ENCODE data around the gene OVAAL.

Gene OVAAL

DNA sequence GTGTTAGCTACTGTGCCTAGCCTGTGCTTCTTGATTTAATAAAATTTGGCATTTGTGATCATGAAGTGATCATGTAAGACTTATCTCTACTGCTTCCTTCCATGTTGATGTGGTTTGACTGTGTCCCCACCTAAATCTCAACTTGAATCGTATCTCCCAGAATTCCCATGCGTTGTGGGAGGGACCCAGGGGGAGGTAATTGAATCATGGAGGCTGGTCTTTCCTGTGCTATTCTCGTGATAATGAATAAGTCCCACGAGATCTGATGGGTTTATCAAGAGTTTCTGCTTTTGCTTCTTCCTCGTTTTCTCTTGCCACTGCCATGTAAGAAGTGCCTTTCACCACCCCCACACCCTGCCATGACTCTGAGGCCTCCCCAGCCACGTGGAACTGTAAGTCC is at the start of gene OVAAL:
OVAAL (plus strand) TSS at position 301 of the 400 bp plus-strand sequence.
- no peak for DNase-seq (ENCODE audit: low read depth, low spot score)

DNA sequence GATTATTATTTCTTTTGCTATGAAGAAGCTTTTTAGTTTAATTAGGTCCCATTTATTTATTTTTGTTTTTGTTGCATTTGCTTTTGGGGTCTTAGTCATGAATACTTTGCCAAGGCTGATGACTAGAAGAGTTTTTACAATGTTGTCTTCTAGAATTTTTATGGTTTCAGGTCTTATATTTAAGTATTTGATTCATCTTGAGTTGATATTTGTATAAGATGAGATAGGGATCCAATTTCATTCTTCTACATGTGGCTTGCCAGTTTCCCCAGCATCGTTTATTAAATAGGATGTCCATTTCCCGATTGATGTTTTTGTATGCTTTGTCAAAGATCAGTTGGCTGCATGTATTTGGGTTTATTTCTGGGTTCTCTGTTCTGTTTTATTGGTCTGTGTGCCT is 47.9 kb upstream of the OVAAL start:
- no peak for DNase-seq (ENCODE audit: low read depth, low spot score)

DNA sequence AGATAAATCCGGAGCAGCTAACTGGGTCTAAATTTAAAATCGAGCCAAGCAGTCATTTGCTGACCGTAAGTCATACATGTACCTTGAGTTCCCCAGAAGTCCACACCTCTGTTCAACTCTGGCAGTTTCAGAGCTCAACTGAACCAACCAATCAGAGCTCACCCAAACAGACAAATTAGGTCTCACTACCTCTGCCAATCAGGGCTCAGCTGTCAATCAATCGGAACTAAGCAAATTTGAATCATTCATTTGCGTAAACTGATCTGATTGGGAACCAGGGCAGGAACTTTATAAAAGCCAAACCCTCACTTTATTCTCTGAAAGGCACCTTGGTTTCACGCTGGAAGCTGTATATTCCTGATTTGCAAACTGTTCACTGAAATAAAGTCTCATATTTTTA is 45.2 kb upstream of the OVAAL start:
- DNase-seq (ENCODE audit: low read depth, low spot score): no peak

DNA sequence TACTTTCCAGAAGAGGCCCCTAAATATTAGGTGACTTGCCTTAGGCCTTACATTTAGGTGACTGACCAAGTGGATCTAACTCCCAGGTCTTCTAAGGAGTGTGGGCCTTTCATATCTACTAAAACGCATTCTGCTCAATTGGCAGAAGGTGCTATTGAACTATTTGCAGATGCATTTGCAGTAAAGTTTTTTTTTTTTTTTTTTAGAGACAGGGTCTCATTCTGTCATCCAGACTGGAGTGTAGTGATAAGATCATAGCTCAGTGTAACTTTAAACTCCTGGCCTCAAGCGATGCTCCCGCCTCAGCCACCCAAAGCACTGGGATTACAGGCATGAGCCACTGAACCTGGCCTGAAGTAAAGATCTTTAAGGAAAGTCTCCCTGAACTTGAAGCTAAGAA is 43.4 kb upstream of the OVAAL start:
- no peak for DNase-seq (ENCODE audit: low read depth, low spot score)

DNA sequence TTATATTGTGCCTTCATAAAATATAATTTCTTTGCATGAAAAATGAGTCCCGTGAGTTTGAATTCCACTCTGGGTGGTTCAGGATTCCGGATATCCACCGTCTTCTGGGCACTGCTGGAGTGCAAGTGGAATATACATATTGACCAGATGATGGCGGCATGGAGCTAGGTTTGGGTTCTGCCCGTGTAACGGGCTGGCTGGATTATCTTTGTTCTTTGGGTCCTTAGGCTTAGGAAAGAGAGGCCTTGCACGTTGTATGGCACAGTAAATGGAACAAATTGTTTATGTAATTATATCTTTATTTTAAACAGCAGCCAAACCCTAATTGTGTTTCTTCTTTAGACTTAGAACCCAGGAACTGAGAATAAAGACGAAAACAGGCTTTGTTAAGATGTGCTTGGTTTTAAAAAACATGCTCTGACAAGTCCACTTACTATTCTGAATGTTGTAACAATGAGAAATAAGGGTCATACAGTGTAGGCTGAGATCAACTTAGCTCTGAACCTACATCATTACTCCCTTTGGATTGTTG is 42.8 kb upstream of the OVAAL start:
- peak; percentile 9 for DNase-seq (ENCODE audit: low read depth, low spot score)

DNA sequence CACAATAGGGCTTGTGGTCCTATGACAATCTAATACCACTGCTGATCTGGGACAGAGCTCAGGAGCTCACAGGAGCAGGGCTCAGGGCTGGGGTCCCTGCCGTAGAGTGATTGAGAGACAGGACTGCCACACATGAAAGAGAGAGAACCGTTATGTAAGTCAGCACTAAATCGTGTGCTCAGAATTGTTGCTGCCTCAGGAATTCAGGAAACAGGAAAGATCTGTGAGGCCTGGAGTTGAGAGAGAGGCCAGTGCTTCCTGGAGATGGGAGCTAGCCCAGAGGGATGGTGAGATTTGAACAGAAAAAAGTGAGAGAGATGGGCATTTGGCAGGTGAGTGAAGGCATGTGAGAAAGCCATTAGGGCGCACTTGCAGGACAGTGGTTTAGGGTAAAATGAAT is 38.9 kb upstream of the OVAAL start:
- no peak for DNase-seq (ENCODE audit: low read depth, low spot score)

DNA sequence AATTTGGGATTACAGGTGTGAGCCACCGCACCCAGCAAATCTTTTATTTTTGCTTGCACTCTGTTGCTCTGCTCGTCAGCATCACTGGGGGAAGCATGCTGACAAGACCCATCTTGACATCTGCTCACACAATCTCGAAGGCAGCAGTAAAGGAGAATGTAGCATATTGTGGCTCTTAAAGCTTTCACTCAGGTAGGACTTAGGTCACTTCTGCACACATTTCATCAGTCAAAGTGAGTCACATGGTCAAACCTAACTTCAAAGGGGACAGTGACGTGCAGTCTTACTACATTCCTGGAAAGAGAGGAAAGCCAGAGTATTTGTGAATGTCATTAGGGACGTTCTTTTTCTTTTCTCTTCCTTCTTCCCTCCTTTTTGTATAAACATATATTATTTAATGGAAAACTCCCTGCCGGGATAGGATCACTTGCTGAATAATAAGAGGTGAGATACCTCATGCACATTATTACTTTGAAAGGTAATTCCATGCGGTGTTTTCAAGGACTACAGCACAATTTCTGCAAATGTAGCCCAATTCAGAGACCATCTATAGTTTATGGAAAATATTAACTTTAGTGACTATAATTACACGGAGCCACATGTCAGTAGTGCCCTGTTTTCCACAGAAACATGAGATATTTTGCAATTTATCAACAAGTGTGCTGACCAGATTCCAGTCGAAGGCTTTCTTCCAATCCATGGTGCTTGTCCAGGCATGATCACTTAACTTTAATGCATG is 37.1 kb upstream of the OVAAL start:
- DNase-seq (ENCODE audit: low read depth, low spot score): no peak

DNA sequence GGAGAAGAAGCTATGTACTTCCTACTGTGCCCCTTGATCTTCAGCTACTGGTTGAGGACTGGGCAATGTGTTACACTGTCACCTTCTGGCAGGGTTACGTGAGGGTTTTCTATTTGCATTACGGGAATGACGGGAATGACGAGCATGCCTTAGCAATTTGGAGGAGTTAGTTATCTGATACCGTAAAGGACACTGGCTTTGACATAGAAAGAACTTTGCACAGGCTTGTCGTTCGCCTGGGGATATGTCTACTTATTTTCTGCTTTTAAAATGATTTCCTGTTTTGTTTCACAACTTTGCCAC is 36.6 kb upstream of the OVAAL start:
- DNase-seq (ENCODE audit: low read depth, low spot score): no peak

DNA sequence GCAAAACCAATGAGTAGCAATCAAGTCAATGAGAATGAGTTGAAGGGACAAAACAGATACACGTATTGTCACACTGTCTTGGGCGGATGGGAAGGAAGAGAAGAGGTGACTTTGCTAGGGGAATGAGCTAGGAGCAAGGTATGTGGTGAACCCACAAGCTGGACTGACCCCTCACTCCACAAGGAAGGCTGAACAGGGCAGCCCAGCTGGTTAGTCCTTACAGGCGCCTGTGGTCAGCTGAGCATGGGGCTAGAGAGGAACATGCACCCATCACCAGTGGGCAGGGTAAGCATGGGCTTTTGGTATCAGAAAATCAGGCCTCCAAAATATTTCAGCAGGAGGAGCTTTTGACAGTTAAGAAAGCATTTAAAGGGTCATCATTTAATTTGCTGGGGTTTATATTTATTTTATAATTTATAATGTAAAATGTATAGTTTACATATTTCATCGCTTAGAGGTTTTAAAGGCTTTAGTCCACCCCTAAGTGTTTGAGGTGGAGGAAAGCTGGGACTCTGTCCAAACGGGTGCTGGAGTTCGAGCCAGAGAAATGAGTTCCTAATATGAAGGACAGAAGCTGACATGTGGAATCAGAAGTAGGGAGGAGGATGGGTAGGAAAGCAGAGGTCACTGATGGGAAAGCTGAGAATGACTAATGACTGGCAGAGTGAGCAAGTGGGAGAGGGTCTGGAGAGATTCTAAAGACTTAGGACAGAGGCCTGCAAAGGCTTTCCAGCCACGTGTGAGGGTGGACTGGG is 34.4 kb upstream of the OVAAL start:
- no peak for DNase-seq (ENCODE audit: low read depth, low spot score)

DNA sequence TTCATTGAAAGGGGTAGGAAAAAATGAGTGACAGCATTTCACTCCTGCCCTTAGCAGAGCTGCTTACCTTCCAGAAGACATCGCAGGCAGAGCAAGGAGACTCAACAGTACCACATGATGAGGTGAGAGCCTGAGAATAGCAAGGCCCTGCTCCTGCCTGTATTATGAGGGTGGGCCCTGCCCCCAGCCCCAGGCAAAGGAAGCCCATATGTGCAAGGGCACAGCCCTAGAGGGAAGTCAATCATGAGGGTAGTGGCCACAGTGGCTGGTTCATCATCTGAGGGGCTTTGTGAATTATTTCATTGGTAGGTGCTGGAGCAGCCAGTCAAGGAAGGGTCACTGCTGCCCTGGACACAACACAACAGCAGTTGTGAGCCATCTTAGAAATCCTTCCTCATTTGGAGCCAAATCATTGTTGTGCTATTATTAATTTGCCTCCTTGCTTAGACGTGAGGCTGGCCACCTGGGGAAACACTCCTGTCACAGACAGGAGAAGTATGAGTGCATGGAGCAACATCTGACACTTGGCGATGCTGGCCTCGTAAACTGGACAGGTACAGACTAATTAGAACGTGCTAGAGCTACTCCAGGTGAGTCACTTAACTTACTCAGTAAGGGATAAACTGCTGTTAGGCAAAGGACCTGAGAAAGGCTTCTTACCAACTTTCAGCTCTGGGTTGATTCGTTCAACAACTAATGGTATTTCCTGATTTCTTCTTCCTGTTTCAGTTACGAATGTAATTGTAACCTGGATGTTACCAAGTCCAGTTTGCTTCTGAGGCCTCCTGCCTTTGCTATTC is 33.6 kb upstream of the OVAAL start:
- no peak for DNase-seq (ENCODE audit: low read depth, low spot score)

DNA sequence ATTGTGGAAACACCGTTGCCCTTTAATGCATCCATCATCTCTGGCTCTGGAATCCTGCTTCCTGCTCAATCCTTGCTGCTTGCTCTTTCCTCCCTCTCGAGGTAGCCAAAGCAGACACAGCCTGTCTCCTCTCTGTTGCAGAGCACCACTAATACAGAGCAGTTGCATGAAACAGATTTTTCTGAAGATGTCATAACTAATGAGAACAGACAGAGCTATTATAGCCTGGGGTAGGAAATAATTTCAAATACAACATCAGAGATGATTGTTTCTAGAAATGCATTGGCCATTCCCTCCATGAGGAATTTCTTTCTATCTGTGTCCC is 33.1 kb upstream of the OVAAL start:
- no peak for DNase-seq (ENCODE audit: low read depth, low spot score)

DNA sequence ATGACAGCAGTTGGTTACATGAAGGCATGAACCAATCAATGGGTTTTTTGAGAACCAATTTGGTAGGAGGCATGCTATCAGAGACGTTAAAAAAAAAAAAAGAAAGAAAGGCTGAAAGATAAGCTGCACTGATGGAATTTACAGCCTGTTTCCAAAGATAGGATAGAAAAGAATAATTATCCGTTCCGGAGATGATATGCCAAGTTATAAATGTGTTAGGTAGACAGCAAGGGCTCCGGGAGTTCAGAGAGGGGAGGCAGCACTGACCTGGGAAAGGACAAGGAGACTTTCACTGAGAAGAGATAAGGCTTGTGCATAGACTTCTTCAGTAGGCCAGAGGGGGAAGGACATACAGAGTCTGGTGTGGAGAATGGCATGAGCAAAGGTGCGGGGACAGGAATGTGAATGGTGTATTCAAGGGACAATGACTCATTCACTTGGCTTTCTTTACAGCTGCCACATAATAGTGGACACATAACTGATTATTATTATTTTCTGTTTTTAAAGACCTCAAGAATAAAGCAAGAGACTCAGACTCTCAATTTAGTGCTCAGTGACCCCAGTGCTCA is 31.6 kb upstream of the OVAAL start:
- DNase-seq (ENCODE audit: low read depth, low spot score): no peak

DNA sequence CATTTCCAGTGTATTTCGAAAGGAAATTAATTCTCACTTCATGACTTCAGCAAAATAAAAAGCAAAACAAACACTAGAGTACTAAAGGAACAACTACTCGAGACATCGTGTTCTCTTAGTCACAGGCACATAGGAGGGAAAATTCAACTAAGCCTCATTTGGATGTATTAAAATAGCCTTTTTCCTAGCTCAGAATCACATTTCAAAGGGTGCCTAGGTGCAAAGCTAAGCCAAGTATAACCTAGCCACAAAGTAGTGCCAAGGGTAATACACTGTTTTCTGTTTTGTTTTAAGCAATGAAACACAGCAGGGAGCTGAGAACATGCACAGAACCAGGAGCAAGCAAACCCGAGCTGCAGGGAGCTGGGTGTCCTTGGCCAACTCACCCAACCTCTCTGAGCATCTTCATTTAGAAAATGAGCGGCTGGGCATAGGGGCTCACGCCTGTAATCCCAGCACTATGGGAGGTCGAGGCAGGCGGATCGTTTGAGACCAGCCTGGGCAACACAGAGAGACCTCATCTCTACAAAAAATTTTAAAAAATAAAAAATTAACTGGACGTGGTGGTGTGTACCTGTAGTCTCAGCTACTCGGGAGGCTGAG is 29.8 kb upstream of the OVAAL start:
- DNase-seq (ENCODE audit: low read depth, low spot score): no peak

DNA sequence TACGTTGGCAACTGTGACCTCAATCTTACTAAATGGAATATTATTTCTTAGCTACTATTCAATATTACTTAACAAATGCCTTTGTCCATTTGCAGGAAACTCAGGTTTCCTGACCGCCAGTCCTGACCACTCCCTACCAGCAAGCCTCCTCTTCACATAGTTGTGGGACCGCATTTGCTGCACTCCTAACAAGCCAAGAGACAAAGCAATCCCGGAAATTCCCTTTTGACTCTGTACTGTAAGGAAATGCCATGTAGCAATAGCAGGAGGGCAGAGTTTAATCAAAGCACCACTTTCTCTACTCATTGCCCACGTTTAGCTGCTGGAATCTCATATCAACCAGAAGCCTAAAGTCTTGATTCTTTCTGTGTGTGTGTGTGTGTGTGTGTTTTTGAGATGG is 28.3 kb upstream of the OVAAL start:
- DNase-seq (ENCODE audit: low read depth, low spot score): no peak

DNA sequence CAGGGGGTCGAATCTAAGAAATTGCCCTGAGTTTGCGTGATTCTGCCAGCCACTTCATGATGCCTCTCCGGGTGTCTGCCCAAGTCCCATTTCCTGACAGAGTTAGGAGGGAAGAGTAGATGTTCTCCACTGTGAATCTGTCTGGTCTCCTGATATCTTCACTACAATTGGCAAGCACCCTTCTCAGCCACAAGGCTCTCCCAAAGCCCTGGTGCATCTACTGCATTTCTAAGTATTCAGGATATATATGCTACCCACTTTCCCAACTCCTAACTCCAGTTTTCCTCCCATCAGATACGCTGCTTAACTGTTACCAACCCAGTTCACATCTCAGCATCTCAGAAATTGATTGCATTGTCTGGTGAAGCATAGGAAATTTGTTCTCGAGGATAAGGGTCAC is 25.9 kb upstream of the OVAAL start:
- DNase-seq (ENCODE audit: low read depth, low spot score): no peak

DNA sequence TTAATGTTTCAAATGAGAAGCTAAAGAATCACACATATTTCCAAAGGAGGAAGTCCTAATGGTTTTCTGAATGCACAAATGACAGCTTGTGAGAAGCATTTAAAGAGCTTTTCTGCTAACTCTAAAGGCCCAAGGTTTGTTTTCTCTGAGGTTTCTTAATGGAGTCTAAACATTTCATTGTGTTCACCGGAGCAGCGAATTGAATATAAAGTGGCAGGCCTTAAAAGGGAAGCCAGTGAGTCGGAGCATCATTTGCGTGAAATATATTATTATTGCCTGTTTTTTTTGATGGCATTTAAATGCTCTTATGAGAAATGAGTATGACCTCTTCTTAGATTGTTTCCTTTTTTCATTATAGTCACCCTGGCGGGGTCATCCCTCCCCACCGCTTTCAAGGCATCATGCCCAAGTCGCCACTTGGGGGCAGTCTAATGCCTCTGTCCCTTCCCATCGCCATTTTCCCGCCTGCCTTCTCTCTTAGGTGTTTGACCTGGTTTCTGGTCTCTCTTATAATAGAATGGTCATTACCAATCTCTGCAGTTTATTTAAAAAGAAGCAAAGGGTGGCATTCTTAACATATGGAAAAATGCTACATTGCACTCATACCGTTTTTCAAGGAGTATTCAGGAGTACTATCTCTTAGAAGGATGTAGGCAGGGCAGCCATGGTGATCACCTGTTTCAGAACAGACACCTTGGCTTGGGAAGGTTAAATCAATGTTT is 25.3 kb upstream of the OVAAL start:
- DNase-seq (ENCODE audit: low read depth, low spot score): peak; percentile 11

DNA sequence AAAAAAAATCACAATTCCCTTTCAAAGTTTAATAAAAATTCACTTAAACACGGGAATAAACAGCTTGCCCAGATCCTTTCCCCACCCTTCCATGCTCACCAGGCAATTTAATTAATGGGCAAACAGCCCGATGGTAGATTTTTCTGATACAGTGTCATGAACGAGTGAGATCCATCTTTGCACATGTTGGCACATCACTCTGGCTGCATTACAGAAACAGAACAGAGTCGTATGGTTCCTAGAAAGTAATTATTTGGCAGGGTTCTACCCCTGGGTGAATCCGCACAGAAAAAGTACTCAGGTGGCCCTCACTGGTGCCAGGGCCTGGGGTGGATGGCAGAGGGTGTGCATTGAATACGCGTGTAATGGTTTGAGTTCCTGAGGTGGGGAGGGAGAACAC is 24.6 kb upstream of the OVAAL start:
- no peak for DNase-seq (ENCODE audit: low read depth, low spot score)

DNA sequence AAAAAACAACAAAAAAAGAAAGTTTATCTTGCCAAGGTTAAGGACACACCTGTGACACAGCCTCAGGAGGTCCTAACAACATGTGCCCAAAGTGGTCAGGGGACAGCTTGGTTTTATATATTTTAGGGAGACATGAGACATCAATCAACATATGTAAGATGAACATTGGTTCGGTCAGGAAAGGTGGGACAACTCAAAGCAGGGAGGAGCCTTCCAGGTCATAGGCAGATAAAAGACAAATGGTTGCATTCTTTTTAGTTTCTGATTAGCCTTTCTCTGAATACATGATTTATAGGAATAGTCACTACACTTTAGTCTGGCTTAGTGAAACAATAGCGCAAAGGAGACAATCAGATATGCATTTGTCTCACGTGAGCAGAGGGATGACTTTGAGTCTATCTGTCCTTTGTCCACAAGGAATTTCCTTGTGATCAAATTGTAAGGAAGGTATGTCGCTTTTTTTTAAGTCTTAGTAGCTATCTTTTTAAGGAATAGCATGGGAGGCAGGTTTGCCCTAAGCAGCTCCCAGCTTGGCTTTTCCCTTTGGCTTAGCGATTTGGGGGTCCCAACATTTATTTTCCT is 23.3 kb upstream of the OVAAL start:
- DNase-seq (ENCODE audit: low read depth, low spot score): no peak

DNA sequence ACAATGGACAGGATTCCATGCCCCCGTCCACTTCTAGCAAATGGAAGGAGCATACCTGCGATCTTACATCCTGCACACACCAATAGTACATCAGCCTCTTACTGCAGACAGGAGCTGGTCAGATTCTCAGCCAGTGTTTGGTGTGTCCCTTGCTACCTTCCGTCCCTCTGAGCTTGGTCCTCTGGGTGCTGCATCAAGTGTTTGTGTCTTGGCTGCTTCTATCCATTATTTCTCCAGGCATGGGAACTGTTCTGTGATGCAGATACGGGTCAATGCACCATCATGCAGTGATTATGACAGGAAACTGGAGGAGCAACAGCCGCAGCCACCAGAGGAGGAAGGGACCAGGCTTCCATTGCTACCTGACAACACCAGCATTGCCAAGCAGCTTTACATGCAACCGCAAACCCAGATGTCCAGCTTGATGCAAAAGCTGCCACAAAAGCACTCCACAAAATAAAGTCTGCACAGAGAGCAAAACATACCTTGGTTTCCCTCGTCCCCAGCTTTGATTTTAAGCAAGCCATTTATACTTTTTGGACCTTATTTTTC is 21.9 kb upstream of the OVAAL start:
- no peak for DNase-seq (ENCODE audit: low read depth, low spot score)

DNA sequence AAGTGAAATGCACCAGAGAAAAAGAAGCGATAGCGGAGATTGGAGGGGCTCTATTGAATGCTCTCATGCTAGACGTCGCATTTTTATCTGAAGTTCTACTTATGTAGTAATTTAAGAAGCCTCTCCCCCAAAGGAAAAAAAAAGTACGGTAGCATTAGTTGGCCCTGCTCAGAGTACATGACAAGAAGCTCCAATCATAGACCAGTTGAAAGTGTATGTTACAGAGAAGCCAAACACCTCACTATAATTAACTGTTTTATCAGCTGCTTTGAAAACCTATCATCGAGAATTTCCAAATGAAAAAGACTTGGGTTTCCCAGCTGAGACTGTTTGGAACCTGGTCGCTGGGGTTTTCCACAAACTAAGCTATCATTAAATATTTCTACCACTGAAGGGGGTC is 19.6 kb upstream of the OVAAL start:
- no peak for DNase-seq (ENCODE audit: low read depth, low spot score)
